Naive B cell (primary cell): ENCODE measurements around the gene TPRX1. TPM values are rescaled to one million over a fixed set of nuclear protein-coding genes. Genes with fewer than 3 reads are reported as not detected.

Source experiments
- polyA plus RNA-seq, 6 donors: library from polyadenylated mRNA; unstranded; fragments of 300-500 nt; fragmentation: Illumina TruSeq; gene quantifications; one replicate each; pipeline ENCODE4 v1.2.3, GENCODE V29; 2021; ENCODE audit warnings: low read depth in 6 of 6

TPRX1 gene
- polyA plus RNA-seq, 6 donors from 2014 or later = not detected

Other genes starting within 250 kb of the TPRX1 start
- gene ZNF541, start 231.4 kb downstream of the TPRX1 start, polyA plus RNA-seq = not detected
- gene BICRA, start 195.4 kb downstream of the TPRX1 start, polyA plus RNA-seq = 1 to 10 TPM in 1 of 6 donors, under 1 TPM in 4, not detected in 1; 0.37 to 1.5 (median 0.83) TPM
- gene EHD2, start 91.1 kb downstream of the TPRX1 start, polyA plus RNA-seq = not detected
- 100 to 1,000 TPM; 128 to 360 (median 285) TPM for gene NOP53, start 59.0 kb downstream of the TPRX1 start, polyA plus RNA-seq
- 100 to 1,000 TPM in 3 of 6 donors, 10 to 100 TPM in 3; 68.2 to 131 (median 102) TPM for gene SELENOW, start 25.8 kb downstream of the TPRX1 start, polyA plus RNA-seq
- gene CRX, start 17.4 kb upstream of the TPRX1 start, polyA plus RNA-seq = not detected
- gene TPRX2, start 54.7 kb upstream of the TPRX1 start, polyA plus RNA-seq = not detected
- not detected for gene SULT2A1, start 81.8 kb upstream of the TPRX1 start, polyA plus RNA-seq
- not detected for gene BSPH1, start 187.6 kb upstream of the TPRX1 start, polyA plus RNA-seq
- not detected for gene ELSPBP1, start 190.1 kb upstream of the TPRX1 start, polyA plus RNA-seq
- gene CABP5, start 239.5 kb upstream of the TPRX1 start, polyA plus RNA-seq = under 1 TPM in 3 of 6 donors, not detected in 3; 0.43 to 0.56 (median 0.50) TPM